ENCODE data around the gene PACS1. TPM values are rescaled to one million over a fixed set of nuclear protein-coding genes. Genes with fewer than 3 reads are reported as not detected.
A peak's percentile ranks its signal among the peaks of the same experiment; 100 is the strongest.

PACS1 gene
- total RNA-seq, 5 donors from 2014 or later (not counting 1 experiment from before 2014, with no cell fraction given), result 222 to 268 (median 236) TPM

DNA sequence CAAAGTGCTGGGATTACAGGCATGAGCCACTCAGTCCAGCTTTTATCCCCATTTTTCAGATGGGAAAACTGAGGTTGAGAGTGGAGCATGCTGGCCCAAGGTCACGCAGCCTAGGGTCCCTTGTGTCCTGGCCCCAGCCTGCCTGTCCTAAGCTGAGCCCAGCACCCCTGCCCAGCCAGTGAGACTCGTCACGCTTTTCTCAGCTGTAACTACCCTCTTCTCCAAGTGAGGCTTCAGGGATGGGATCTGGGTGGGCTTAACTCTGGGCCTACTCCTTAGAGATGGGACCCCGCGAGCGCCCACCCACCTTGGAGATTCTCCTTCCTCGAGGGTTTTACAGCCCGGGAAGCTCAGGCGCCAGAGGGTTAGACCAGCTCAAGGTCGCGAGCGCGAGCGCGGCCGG, 221.2 kb downstream of the PACS1 start:
- 26% methylated on average over 14 of the region's 16 CpGs for WGBS (ENCODE audit: insufficient coverage)
- POLR2A ChIA-PET, result interaction anchor here in 1 of 2 donors (0.6 to 0.9 kb wide), 2 partner anchors 21 to 1512 kb away, joined by 3 to 6 read pairs; no protein-coding TSS in a partner anchor
- peaks cover 4 to 43% of the 10 kb centered on the region in 2 experiments for H3K4me1 ChIP-seq (ENCODE audit: control insufficient read depth in 1 of 2, extremely low read depth in 1 of 2, insufficient read depth in 2 of 2, low read length in 2 of 2)
- CTCF ChIA-PET, result interaction anchor here in 1 of 2 donors (0.6 to 1.1 kb wide), 2 partner anchors 10 to 20 kb away, joined by 4 read pairs; no protein-coding TSS in a partner anchor
- H3K9me3 Mint-ChIP-seq, result no peaks in the 10 kb centered on the region
- ATAC-seq (replicated peaks in 1 of 4) (no peak), DNase-seq (no peak)
- H3K36me3 ChIP-seq (ENCODE audit: control insufficient read depth in 2 of 2, extremely low read depth in 1 of 2, insufficient read depth in 1 of 2, low read length in 1 of 2), result no peaks in the 10 kb centered on the region
- H3K4me1 Mint-ChIP-seq, result peaks cover 28 to 46% (median 37%) of the 10 kb centered on the region in 3 donors
- no peaks in the 10 kb centered on the region for H3K36me3 Mint-ChIP-seq
- H3K9me3 ChIP-seq, result no peaks in the 10 kb centered on the region
- peak overlapping the region in 1 of 2 donors; percentile 45 for H3K4me3 ChIP-seq (ENCODE audit: control insufficient read depth in 1 of 2, extremely low read depth in 1 of 2, low read length in 1 of 2)
- H3K27me3 Mint-ChIP-seq, result peaks cover 12 to 21% of the 10 kb centered on the region in 2 donors
- peaks cover 0 to 37% of the 10 kb centered on the region in 2 experiments for H3K27me3 ChIP-seq (replicated peaks in 1 of 2; ENCODE audit: control insufficient read depth in 2 of 2, extremely low read depth in 1 of 2, insufficient read depth in 2 of 2, low read length in 1 of 2)
- peak overlapping the region; percentile 84 to 93 (median 89) for H3K4me3 Mint-ChIP-seq
- peak overlapping the region in 1 of 2 donors; percentile 49 for H3K27ac Mint-ChIP-seq
- H3K27ac ChIP-seq (ENCODE audit: low read length), result no peak overlapping the region

DNA sequence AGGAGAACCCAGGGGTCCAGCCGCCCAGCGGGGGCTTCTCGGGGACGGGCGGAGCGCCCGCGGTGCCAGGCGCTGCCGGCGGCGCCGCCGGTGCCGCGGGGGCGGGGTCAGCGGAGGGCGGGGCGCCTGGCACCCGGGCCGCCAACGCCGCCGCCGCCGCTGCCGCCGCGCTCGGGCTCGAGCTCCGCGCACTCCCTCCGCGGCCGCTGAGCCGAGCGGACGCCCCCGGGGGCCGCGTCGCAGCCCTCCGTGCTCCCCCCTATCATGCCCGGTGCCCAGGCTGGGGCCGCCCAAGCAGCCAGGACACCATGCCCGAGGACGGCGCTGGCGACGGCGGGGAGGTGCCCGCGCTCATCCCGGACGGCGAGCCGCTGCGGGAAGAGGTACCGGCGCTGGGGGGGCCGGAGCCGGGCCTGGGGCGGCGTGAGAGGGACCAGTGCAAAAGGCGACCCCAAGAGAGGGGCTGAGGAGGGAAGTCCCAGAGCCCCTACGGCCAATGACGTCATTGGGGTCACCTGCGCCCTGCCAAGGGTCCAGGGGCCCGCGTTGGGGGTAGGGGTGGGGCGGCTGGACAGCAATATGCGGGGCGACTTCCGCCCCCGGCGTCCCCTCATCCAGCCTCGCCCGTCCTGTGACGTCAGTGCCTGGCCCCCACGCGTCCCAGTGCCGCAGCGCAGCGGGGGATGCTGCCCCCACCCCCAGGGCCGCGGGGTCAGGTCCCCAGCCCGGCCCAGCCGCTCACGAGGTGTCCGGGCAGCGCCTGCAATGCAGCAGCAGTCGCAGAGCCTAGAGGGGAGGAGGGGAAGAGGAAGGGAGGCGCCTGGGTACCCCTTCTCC, 221.9 kb downstream of the PACS1 start, which contains the start of gene TMEM151A:
TMEM151A (plus strand) TSS at position 189 of the 837 bp plus-strand sequence; CDS start at position 309, 120 bp downstream.
- H3K4me3 Mint-ChIP-seq, result peak within 1 kb of the TSS; percentile 84 to 93 (median 89)
- no peak within 1 kb of the TSS for H3K27ac ChIP-seq (ENCODE audit: low read length)
- peak in 4 of 35 experiments; percentile 31 to 66 (median 41) for DNase-seq
- H3K27me3 Mint-ChIP-seq, result peaks cover 12 to 21% of the 10 kb centered on the region in 2 donors
- no peaks in the 10 kb centered on the region for H3K36me3 Mint-ChIP-seq
- WGBS (ENCODE audit: insufficient coverage), result 4% methylated on average over 87 of the region's 95 CpGs
- H3K9me3 Mint-ChIP-seq, result no peaks in the 10 kb centered on the region
- ChIA-PET CTCF (interaction anchor here in 1 of 2 donors (0.6 to 1.1 kb wide), 2 partner anchors 10 to 20 kb away, joined by 4 read pairs; no protein-coding TSS in a partner anchor), POLR2A (interaction anchor here in 1 of 2 donors (0.6 kb wide), 2 partner anchors 24 to 1513 kb away, joined by 3 to 6 read pairs; no protein-coding TSS in a partner anchor)
- H3K4me1 Mint-ChIP-seq, result peaks cover 28 to 40% (median 35%) of the 10 kb centered on the region in 3 donors
- H3K27ac Mint-ChIP-seq, result peak within 1 kb of the TSS in 1 of 2 donors; percentile 49
- ATAC-seq (replicated peaks in 1 of 4), result no peak
- H3K9me3 ChIP-seq, result no peaks in the 10 kb centered on the region
- peak within 1 kb of the TSS; percentile 4 to 45 for H3K4me3 ChIP-seq (ENCODE audit: control insufficient read depth in 1 of 2, extremely low read depth in 1 of 2, low read length in 1 of 2)
- H3K36me3 ChIP-seq (ENCODE audit: control insufficient read depth in 2 of 2, extremely low read depth in 1 of 2, insufficient read depth in 1 of 2, low read length in 1 of 2), result no peaks in the 10 kb centered on the region
- peaks cover 4 to 43% of the 10 kb centered on the region in 2 experiments for H3K4me1 ChIP-seq (ENCODE audit: control insufficient read depth in 1 of 2, extremely low read depth in 1 of 2, insufficient read depth in 2 of 2, low read length in 2 of 2)
- peaks cover 0 to 43% of the 10 kb centered on the region in 2 experiments for H3K27me3 ChIP-seq (replicated peaks in 1 of 2; ENCODE audit: control insufficient read depth in 2 of 2, extremely low read depth in 1 of 2, insufficient read depth in 2 of 2, low read length in 1 of 2)

- Mint-ChIP-seq H3K9me3 (no peaks in the 10 kb centered on the region), H3K27ac (peak overlapping the region in 1 of 2 donors; percentile 31)
These were observed 222.7 kb downstream of the PACS1 start for GRCh38 chr11:66292543-66293332.

DNA sequence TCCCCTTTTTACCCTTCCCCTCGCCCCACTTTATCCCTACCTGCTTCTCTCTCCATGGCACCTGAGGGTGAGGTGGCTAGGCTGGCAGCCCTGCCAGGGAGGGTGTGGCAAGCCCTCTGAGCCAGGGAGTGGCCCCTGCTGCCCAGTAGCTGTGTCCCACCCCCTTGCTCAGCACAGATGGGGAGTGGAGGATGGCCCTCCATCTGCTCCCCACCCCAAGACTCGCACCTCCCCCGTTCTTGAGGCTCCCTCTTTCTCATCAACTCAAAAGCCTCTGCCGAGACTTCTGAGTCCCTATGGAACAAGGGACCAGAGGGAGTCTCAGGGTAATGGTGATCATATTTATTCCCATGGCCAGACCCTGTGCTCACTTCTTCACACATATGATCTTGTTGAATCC, 223.3 kb downstream of the PACS1 start:
- no peaks in the 10 kb centered on the region for H3K9me3 Mint-ChIP-seq
- H3K36me3 Mint-ChIP-seq, result no peaks in the 10 kb centered on the region
- POLR2A ChIA-PET, result no interaction called here
- no peak overlapping the region for H3K27ac Mint-ChIP-seq
- H3K4me3 Mint-ChIP-seq, result peak overlapping the region in 2 of 3 donors; percentile 9 to 57
- Histone ChIP-seq H3K27ac (ENCODE audit: low read length) (no peak overlapping the region), H3K27me3 (replicated peaks in 1 of 2; ENCODE audit: control insufficient read depth in 2 of 2, extremely low read depth in 1 of 2, insufficient read depth in 2 of 2, low read length in 1 of 2) (peaks cover 0 to 46% of the 10 kb centered on the region in 2 experiments), H3K36me3 (ENCODE audit: control insufficient read depth in 2 of 2, extremely low read depth in 1 of 2, insufficient read depth in 1 of 2, low read length in 1 of 2) (no peaks in the 10 kb centered on the region), H3K9me3 (no peaks in the 10 kb centered on the region), H3K4me3 (ENCODE audit: control insufficient read depth in 1 of 2, extremely low read depth in 1 of 2, low read length in 1 of 2) (no peak overlapping the region), H3K4me1 (ENCODE audit: control insufficient read depth in 1 of 2, extremely low read depth in 1 of 2, insufficient read depth in 2 of 2, low read length in 2 of 2) (peaks cover 1 to 30% of the 10 kb centered on the region in 2 experiments)
- WGBS (ENCODE audit: insufficient coverage), result no CpG with 5 or more reads among the region's 4 CpGs
- DNase-seq, result no peak
- ATAC-seq (replicated peaks in 1 of 4), result no peak
- H3K27me3 Mint-ChIP-seq, result peaks cover 12 to 21% of the 10 kb centered on the region in 2 donors
- H3K4me1 Mint-ChIP-seq, result peaks cover 28% of the 10 kb centered on the region in 3 donors
- CTCF ChIA-PET, result no interaction called here

More at GRCh38 chr11:66292543-66293332, 222.7 kb downstream of the PACS1 start:
- ATAC-seq (replicated peaks in 1 of 4) (no peak), DNase-seq (no peak)
- POLR2A ChIA-PET, result no interaction called here
- Histone ChIP-seq H3K27ac (ENCODE audit: low read length) (no peak overlapping the region), H3K4me3 (ENCODE audit: control insufficient read depth in 1 of 2, extremely low read depth in 1 of 2, low read length in 1 of 2) (peak overlapping the region in 1 of 2 donors; percentile 30), H3K27me3 (replicated peaks in 1 of 2; ENCODE audit: control insufficient read depth in 2 of 2, extremely low read depth in 1 of 2, insufficient read depth in 2 of 2, low read length in 1 of 2) (peaks cover 0 to 46% of the 10 kb centered on the region in 2 experiments), H3K4me1 (ENCODE audit: control insufficient read depth in 1 of 2, extremely low read depth in 1 of 2, insufficient read depth in 2 of 2, low read length in 2 of 2) (peaks cover 4 to 36% of the 10 kb centered on the region in 2 experiments), H3K9me3 (no peaks in the 10 kb centered on the region), H3K36me3 (ENCODE audit: control insufficient read depth in 2 of 2, extremely low read depth in 1 of 2, insufficient read depth in 1 of 2, low read length in 1 of 2) (no peaks in the 10 kb centered on the region)
- Mint-ChIP-seq H3K27me3 (peaks cover 12 to 21% of the 10 kb centered on the region in 2 donors), H3K36me3 (no peaks in the 10 kb centered on the region), H3K4me3 (peak overlapping the region; percentile 49 to 66 (median 57)), H3K4me1 (peaks cover 28 to 33% (median 29%) of the 10 kb centered on the region in 3 donors)
- WGBS (ENCODE audit: insufficient coverage), result 45% methylated on average over 17 of the region's 17 CpGs
- CTCF ChIA-PET, result no interaction called here

- Mint-ChIP-seq H3K27me3 (peaks cover 12 to 21% of the 10 kb centered on the region in 2 donors), H3K4me3 (peak overlapping the region in 2 of 3 donors; percentile 6 to 57), H3K4me1 (peaks cover 26 to 27% (median 26%) of the 10 kb centered on the region in 3 donors), H3K36me3 (no peaks in the 10 kb centered on the region), H3K9me3 (no peaks in the 10 kb centered on the region), H3K27ac (no peak overlapping the region)
- WGBS (ENCODE audit: insufficient coverage), result 80% methylated on average over 24 of the region's 30 CpGs
- DNase-seq (no peak), ATAC-seq (replicated peaks in 1 of 4) (no peak)
- Histone ChIP-seq H3K4me3 (ENCODE audit: control insufficient read depth in 1 of 2, extremely low read depth in 1 of 2, low read length in 1 of 2) (no peak overlapping the region), H3K4me1 (ENCODE audit: control insufficient read depth in 1 of 2, extremely low read depth in 1 of 2, insufficient read depth in 2 of 2, low read length in 2 of 2) (peaks cover 0 to 27% of the 10 kb centered on the region in 2 experiments), H3K9me3 (no peaks in the 10 kb centered on the region), H3K36me3 (ENCODE audit: control insufficient read depth in 2 of 2, extremely low read depth in 1 of 2, insufficient read depth in 1 of 2, low read length in 1 of 2) (no peaks in the 10 kb centered on the region), H3K27ac (ENCODE audit: low read length) (no peak overlapping the region), H3K27me3 (replicated peaks in 1 of 2; ENCODE audit: control insufficient read depth in 2 of 2, extremely low read depth in 1 of 2, insufficient read depth in 2 of 2, low read length in 1 of 2) (peaks cover 0 to 46% of the 10 kb centered on the region in 2 experiments)
- POLR2A ChIA-PET, result no interaction called here
- CTCF ChIA-PET, result no interaction called here
These were observed 223.9 kb downstream of the PACS1 start for GRCh38 chr11:66293777-66294625.

Data from T-cell (primary cell).